HepG2 (cell line): ENCODE measurements around the gene MED25. TPM values are rescaled to one million over a fixed set of nuclear protein-coding genes. Genes with fewer than 3 reads are reported as not detected.

Experiments used
- CCDC6 ChIP-seq: sonication (generic); formaldehyde crosslinking; IDR thresholded peaks from 2 replicates; pipeline ENCODE4 v1.8.1; 2022; ENCODE audit warnings: mild to moderate bottlenecking, missing genetic modification reagents, moderate library complexity
- HHEX ChIP-seq: IDR thresholded peaks from 2 replicates; pipeline ENCODE4 v1.6.1; 2016; ENCODE audit warnings: control low read depth
- HMG20A ChIP-seq: IDR thresholded peaks from 2 replicates; pipeline ENCODE4 v1.6.1; 2016; ENCODE audit warnings: borderline replicate concordance
- HNF1B ChIP-seq: sonication (generic); formaldehyde crosslinking; IDR thresholded peaks from 2 replicates; pipeline ENCODE4 v1.5.1; 2020; ENCODE audit warnings: mild to moderate bottlenecking, moderate library complexity, missing genetic modification reagents
- HNF4G ChIP-seq, 2 experiments: sonication (generic) in 1 of 2; formaldehyde crosslinking in 1 of 2; IDR thresholded peaks; 2 replicates each; pipeline versions ENCODE4 v1.4.0 to v1.6.1; 2011 to 2020; ENCODE audit warnings: borderline replicate concordance in 2 of 2, low read depth in 2 of 2, mild to moderate bottlenecking in 2 of 2, low read length in 1 of 2, missing genetic modification reagents in 1 of 2, moderate library complexity in 1 of 2
- NAIF1 ChIP-seq: sonication (generic); formaldehyde crosslinking; IDR thresholded peaks from 2 replicates; pipeline ENCODE4 v1.5.0; 2020; ENCODE audit warnings: mild to moderate bottlenecking, missing genetic modification reagents, borderline replicate concordance
- NFATC3 ChIP-seq: sonication (generic); formaldehyde crosslinking; IDR thresholded peaks from 2 replicates; pipeline ENCODE4 v1.5.1; 2020; ENCODE audit warnings: mild to moderate bottlenecking, missing genetic modification reagents
- NFKBIZ ChIP-seq: IDR thresholded peaks from 2 replicates; pipeline ENCODE4 v1.6.1; 2018; ENCODE audit warnings: missing genetic modification reagents, missing compliant biosample characterization
- POLR2A ChIP-seq, 2 experiments: IDR thresholded peaks; 2 replicates each; pipeline ENCODE4 v1.6.1; 2011; ENCODE audit warnings: low read depth in 2 of 2, low read length in 2 of 2, mild to moderate bottlenecking in 1 of 2, moderate library complexity in 1 of 2; ENCODE audit not compliant: insufficient read depth in 1 of 2
- PRMT3 ChIP-seq: sonication (generic); formaldehyde crosslinking; IDR thresholded peaks from 2 replicates; pipeline ENCODE4 v1.8.1; 2022; ENCODE audit warnings: low read depth, mild to moderate bottlenecking, moderate library complexity, missing genetic modification reagents, borderline replicate concordance
- THYN1 ChIP-seq: sonication (generic); formaldehyde crosslinking; IDR thresholded peaks from 2 replicates; pipeline ENCODE4 v1.8.1; 2023; ENCODE audit warnings: low read depth, mild to moderate bottlenecking, moderate library complexity, missing genetic modification reagents, borderline replicate concordance
- ZBTB7B ChIP-seq: sonication (generic); formaldehyde crosslinking; IDR thresholded peaks from 2 replicates; pipeline ENCODE4 v1.4.0; 2020; ENCODE audit warnings: missing genetic modification reagents
- ZFY ChIP-seq: sonication (generic); formaldehyde crosslinking; IDR thresholded peaks from 2 replicates; pipeline ENCODE4 v1.4.0; 2020; ENCODE audit warnings: missing genetic modification reagents
- ZNF232 ChIP-seq: sonication (generic); formaldehyde crosslinking; IDR thresholded peaks from 2 replicates; pipeline ENCODE4 v1.4.0; 2020; ENCODE audit warnings: missing genetic modification reagents, borderline replicate concordance
- ZNF333 ChIP-seq: sonication (generic); formaldehyde crosslinking; IDR thresholded peaks from 2 replicates; pipeline ENCODE4 v1.4.0; 2020; ENCODE audit warnings: mild to moderate bottlenecking, missing genetic modification reagents, borderline replicate concordance
- ZNF34 ChIP-seq: sonication (generic); formaldehyde crosslinking; IDR thresholded peaks from 2 replicates; pipeline ENCODE4 v1.4.0; 2020; ENCODE audit warnings: mild to moderate bottlenecking, missing genetic modification reagents, borderline replicate concordance
- ZNF550 ChIP-seq: sonication (generic); formaldehyde crosslinking; IDR thresholded peaks from 2 replicates; pipeline ENCODE4 v1.4.0; 2020; ENCODE audit warnings: mild to moderate bottlenecking, missing genetic modification reagents, borderline replicate concordance
- ZNF703 ChIP-seq: sonication (generic); formaldehyde crosslinking; IDR thresholded peaks from 2 replicates; pipeline ENCODE4 v1.5.1; 2020; ENCODE audit warnings: missing genetic modification reagents, mild to moderate bottlenecking, moderate library complexity, borderline replicate concordance
- ZNF770 ChIP-seq: sonication (generic); formaldehyde crosslinking; IDR thresholded peaks from 2 replicates; pipeline ENCODE4 v1.5.0; 2020; ENCODE audit warnings: mild to moderate bottlenecking, missing genetic modification reagents
- polyA plus RNA-seq, 8 experiments: library from polyadenylated mRNA; depleted of rRNA in 3 of 8; stranded (reverse) in 7 of 8; unstranded in 1 of 8; fragments of >200 nt; fragmentation: Illumina TruSeq in 4 of 8; extraction: Trizol in 4 of 8; gene quantifications; 2 replicates each; pipeline versions ENCODE4 v1.2.1 to v1.2.3, GENCODE V29; 2011 to 2016; ENCODE audit warnings: low read depth in 4 of 8, missing spikeins in 1 of 8, mixed read lengths in 1 of 8; ENCODE audit not compliant: insufficient read depth in 1 of 8
- total RNA-seq, 5 experiments: library from RNA; depleted of rRNA; stranded (reverse); fragments of >200 nt; fragmentation: Illumina TruSeq; extraction: Trizol; gene quantifications; 2 replicates each; pipeline ENCODE4 v1.2.3, GENCODE V29; 2016; ENCODE audit warnings: low read depth in 1 of 5
- TF ChIP-seq, protein P1 (sequence below): sonication (generic); formaldehyde crosslinking; IDR thresholded peaks from 2 replicates; pipeline ENCODE4 v1.4.0; 2020; ENCODE audit warnings: missing genetic modification reagents, borderline replicate concordance
- TF ChIP-seq, protein P2 (sequence below): sonication (generic); formaldehyde crosslinking; IDR thresholded peaks from 2 replicates; pipeline ENCODE4; 2020; ENCODE audit warnings: missing genetic modification reagents, mild to moderate bottlenecking, borderline replicate concordance

The MED25 gene
- total and polyA plus RNA-seq, 2 of the 13 experiments (the other 11 are each of a cell fraction or from before 2014, with no cell fraction given), result 11.1 to 15.1 TPM

DNA sequence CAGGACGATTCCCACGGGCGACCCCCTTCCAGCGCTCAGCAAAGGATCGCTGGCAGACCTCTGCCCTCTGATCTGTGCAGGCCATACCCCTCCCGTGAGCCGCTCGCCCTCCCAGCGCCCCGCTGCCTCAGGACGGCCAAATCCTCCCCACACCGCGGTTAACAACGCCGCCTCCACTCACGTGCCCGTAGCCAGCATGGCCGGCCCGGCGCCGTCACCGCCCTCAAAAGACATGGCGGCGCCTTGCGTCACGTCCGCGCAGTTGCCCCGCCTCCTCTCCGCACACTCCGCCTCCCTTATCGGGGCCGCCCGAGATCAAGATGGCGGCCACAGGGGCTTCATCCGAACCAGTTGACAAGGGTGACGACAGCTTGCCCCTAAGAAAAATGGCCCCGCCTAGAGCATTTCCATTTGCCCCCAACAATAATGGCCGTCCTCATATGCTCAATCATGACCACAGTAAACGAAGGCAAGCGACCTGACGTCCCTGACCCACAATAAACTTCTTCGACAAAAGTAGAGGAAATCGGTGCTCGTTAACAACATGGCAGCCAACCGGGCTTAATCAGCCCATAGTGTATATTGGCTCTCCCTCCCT, 58.4 kb downstream of the MED25 start (continued):
- TF ChIP-seq HMG20A (no peak), ZNF333 (CRISPR knock-in tag) (no peak), CCDC6 (CRISPR knock-in tag) (peak; percentile 77; the same call in 1 of the 2 replicates), ZFY (CRISPR knock-in tag) (no peak), ZNF703 (peak; percentile 27; the same call in 1 of the 2 replicates), PRMT3 (CRISPR knock-in tag) (no peak), ZBTB7B (CRISPR knock-in tag) (0 out of 2 replicates have a peak, but pooled peaks have one; percentile 52), ZNF770 (CRISPR knock-in tag) (peak; percentile 51; the same call in 1 of the 2 replicates), HHEX (CRISPR knock-in tag) (no peak), THYN1 (CRISPR knock-in tag) (no peak), NFKBIZ (CRISPR knock-in tag) (no peak), NAIF1 (CRISPR knock-in tag) (no peak), ZNF232 (CRISPR knock-in tag) (peak; percentile 62; the same call in 1 of the 2 replicates), POLR2A (IDR thresholded peaks at IDR 0.05; ENCODE audit: insufficient read depth in 1 of 2, low read depth in 2 of 2, low read length in 2 of 2) (peak in 1 of 2 experiments; percentile 44; a peak in 2 of 4 replicates), HNF1B (CRISPR knock-in tag) (peak; percentile 17; the same call in 1 of the 2 replicates), ZNF34 (CRISPR knock-in tag) (0 out of 2 replicates have a peak, but pooled peaks have one; percentile 45), NFATC3 (CRISPR knock-in tag) (no peak; the same call in 1 of the 2 replicates), ZNF550 (CRISPR knock-in tag) (no peak), HNF4G (IDR thresholded peaks at IDR 0.05; ENCODE audit: borderline replicate concordance, low read depth, low read length) (no peak), HNF4G (CRISPR knock-in tag; IDR thresholded peaks at IDR 0.05; ENCODE audit: borderline replicate concordance, low read depth) (no peak)
- TF ChIP-seq, protein P1, sequence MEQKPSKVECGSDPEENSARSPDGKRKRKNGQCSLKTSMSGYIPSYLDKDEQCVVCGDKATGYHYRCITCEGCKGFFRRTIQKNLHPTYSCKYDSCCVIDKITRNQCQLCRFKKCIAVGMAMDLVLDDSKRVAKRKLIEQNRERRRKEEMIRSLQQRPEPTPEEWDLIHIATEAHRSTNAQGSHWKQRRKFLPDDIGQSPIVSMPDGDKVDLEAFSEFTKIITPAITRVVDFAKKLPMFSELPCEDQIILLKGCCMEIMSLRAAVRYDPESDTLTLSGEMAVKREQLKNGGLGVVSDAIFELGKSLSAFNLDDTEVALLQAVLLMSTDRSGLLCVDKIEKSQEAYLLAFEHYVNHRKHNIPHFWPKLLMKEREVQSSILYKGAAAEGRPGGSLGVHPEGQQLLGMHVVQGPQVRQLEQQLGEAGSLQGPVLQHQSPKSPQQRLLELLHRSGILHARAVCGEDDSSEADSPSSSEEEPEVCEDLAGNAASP, result no peak
- TF ChIP-seq, protein P2, sequence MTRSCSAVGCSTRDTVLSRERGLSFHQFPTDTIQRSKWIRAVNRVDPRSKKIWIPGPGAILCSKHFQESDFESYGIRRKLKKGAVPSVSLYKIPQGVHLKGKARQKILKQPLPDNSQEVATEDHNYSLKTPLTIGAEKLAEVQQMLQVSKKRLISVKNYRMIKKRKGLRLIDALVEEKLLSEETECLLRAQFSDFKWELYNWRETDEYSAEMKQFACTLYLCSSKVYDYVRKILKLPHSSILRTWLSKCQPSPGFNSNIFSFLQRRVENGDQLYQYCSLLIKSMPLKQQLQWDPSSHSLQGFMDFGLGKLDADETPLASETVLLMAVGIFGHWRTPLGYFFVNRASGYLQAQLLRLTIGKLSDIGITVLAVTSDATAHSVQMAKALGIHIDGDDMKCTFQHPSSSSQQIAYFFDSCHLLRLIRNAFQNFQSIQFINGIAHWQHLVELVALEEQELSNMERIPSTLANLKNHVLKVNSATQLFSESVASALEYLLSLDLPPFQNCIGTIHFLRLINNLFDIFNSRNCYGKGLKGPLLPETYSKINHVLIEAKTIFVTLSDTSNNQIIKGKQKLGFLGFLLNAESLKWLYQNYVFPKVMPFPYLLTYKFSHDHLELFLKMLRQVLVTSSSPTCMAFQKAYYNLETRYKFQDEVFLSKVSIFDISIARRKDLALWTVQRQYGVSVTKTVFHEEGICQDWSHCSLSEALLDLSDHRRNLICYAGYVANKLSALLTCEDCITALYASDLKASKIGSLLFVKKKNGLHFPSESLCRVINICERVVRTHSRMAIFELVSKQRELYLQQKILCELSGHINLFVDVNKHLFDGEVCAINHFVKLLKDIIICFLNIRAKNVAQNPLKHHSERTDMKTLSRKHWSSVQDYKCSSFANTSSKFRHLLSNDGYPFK (CRISPR knock-in tag), result peak; percentile 100
